ENCODE measurements around the gene SRRM4. TPM values are rescaled to one million over a fixed set of nuclear protein-coding genes. Genes with fewer than 3 reads are reported as not detected.

SRRM4 gene
- total RNA-seq, 1 donor from 2014 or later, result 1.7 TPM

GRCh38 chr12:119071638-119072231 lies 90.4 kb downstream of the SRRM4 start:
- Mint-ChIP-seq H3K27ac (no peak overlapping the region), H3K9me3 (no peaks in the 10 kb centered on the region), H3K36me3 (no peaks in the 10 kb centered on the region), H3K27me3 (ENCODE audit: low read depth) (peaks cover 55% of the 10 kb centered on the region), H3K4me1 (no peaks in the 10 kb centered on the region), H3K4me3 (no peak overlapping the region)
- DNase-seq (ENCODE audit: low spot score in 2 of 2, unreplicated experiment in 2 of 2), result no peak
- TF ChIP-seq, protein P1, sequence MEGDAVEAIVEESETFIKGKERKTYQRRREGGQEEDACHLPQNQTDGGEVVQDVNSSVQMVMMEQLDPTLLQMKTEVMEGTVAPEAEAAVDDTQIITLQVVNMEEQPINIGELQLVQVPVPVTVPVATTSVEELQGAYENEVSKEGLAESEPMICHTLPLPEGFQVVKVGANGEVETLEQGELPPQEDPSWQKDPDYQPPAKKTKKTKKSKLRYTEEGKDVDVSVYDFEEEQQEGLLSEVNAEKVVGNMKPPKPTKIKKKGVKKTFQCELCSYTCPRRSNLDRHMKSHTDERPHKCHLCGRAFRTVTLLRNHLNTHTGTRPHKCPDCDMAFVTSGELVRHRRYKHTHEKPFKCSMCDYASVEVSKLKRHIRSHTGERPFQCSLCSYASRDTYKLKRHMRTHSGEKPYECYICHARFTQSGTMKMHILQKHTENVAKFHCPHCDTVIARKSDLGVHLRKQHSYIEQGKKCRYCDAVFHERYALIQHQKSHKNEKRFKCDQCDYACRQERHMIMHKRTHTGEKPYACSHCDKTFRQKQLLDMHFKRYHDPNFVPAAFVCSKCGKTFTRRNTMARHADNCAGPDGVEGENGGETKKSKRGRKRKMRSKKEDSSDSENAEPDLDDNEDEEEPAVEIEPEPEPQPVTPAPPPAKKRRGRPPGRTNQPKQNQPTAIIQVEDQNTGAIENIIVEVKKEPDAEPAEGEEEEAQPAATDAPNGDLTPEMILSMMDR (IDR thresholded peaks at IDR 0.05; ENCODE audit: unreplicated experiment), result no peak

DNA sequence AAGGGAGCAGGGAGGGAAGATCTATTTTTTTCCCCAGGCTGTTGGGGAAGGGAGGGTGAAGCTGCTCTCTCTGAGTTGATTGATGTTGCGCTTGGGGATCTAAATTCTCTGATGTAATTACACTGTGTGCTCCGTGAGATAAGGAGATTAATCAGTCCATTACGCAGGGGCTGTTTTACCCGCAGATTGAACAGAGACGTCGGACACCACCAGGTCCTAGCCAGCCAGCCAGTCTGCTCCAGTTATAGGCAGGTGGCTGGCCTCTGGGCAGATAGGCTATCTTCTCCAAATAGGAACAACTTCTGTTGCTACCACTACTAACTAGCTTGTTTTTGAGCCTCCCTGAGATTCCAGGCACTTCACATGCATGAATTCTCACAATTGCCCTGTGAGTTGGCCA lies 91.1 kb downstream of the SRRM4 start:
- H3K4me1 Mint-ChIP-seq, result no peaks in the 10 kb centered on the region
- TF ChIP-seq, protein P1 (IDR thresholded peaks at IDR 0.05; ENCODE audit: unreplicated experiment), result no peak
- DNase-seq (ENCODE audit: low spot score in 2 of 2, unreplicated experiment in 2 of 2), result no peak
- no peak overlapping the region for H3K27ac Mint-ChIP-seq
- H3K9me3 Mint-ChIP-seq, result no peaks in the 10 kb centered on the region
- H3K4me3 Mint-ChIP-seq, result no peak overlapping the region
- peaks cover 49% of the 10 kb centered on the region for H3K27me3 Mint-ChIP-seq (ENCODE audit: low read depth)
- no peaks in the 10 kb centered on the region for H3K36me3 Mint-ChIP-seq

DNA sequence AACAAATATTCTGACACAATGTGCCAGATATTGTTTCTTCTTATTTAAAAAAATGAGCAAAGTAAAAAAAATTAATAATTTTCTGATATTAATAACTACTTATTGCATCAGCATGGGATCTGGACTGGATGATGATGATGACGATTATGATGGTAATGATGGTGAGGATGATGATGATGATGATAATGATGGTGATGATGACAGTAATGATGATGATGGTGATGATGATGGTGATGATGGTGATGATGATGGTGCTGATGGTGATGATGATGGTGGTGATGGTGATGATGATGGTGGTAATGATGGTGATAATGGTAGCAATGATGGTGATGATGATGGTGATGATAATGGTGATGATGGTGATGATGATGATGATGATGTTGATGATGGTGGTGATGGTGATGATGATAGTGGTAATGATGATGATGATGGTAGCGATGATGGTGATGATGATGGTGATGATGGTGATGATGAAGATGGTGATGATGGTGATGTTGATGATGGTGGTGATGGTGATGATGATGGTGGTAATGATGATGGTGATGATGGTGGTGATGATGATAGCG lies 94.0 kb downstream of the SRRM4 start:
- Mint-ChIP-seq H3K36me3 (no peaks in the 10 kb centered on the region), H3K27me3 (ENCODE audit: low read depth) (peaks cover 40% of the 10 kb centered on the region), H3K9me3 (no peaks in the 10 kb centered on the region), H3K4me1 (no peaks in the 10 kb centered on the region), H3K4me3 (no peak overlapping the region), H3K27ac (no peak overlapping the region)
- DNase-seq (ENCODE audit: low spot score in 2 of 2, unreplicated experiment in 2 of 2), result no peak
- TF ChIP-seq, protein P1 (IDR thresholded peaks at IDR 0.05; ENCODE audit: unreplicated experiment), result no peak

GRCh38 chr12:119075918-119076317 lies 94.6 kb downstream of the SRRM4 start:
- no peak overlapping the region for H3K4me3 Mint-ChIP-seq
- no peaks in the 10 kb centered on the region for H3K36me3 Mint-ChIP-seq
- no peak for DNase-seq (ENCODE audit: low spot score in 2 of 2, unreplicated experiment in 2 of 2)
- H3K9me3 Mint-ChIP-seq, result no peaks in the 10 kb centered on the region
- no peaks in the 10 kb centered on the region for H3K4me1 Mint-ChIP-seq
- H3K27ac Mint-ChIP-seq, result no peak overlapping the region
- TF ChIP-seq, protein P1 (IDR thresholded peaks at IDR 0.05; ENCODE audit: unreplicated experiment), result no peak
- peaks cover 39% of the 10 kb centered on the region for H3K27me3 Mint-ChIP-seq (ENCODE audit: low read depth)

GRCh38 chr12:119079530-119079929 lies 98.2 kb downstream of the SRRM4 start:
- DNase-seq (ENCODE audit: low spot score in 2 of 2, unreplicated experiment in 2 of 2), result no peak
- Mint-ChIP-seq H3K27ac (no peak overlapping the region), H3K27me3 (ENCODE audit: low read depth) (peaks cover 58% of the 10 kb centered on the region), H3K9me3 (no peaks in the 10 kb centered on the region), H3K4me3 (no peak overlapping the region), H3K36me3 (no peaks in the 10 kb centered on the region), H3K4me1 (no peaks in the 10 kb centered on the region)
- TF ChIP-seq, protein P1 (IDR thresholded peaks at IDR 0.05; ENCODE audit: unreplicated experiment), result no peak
